ENCODE data around the gene USP21. TPM values are rescaled to one million over a fixed set of nuclear protein-coding genes. Genes with fewer than 3 reads are reported as not detected.

Gene USP21
- total and polyA plus RNA-seq, 9 of the 15 experiments (the other 6 are each of a cell fraction or from before 2014, with no cell fraction given): 4.9 to 52.4 (median 21.6) TPM

DNA sequence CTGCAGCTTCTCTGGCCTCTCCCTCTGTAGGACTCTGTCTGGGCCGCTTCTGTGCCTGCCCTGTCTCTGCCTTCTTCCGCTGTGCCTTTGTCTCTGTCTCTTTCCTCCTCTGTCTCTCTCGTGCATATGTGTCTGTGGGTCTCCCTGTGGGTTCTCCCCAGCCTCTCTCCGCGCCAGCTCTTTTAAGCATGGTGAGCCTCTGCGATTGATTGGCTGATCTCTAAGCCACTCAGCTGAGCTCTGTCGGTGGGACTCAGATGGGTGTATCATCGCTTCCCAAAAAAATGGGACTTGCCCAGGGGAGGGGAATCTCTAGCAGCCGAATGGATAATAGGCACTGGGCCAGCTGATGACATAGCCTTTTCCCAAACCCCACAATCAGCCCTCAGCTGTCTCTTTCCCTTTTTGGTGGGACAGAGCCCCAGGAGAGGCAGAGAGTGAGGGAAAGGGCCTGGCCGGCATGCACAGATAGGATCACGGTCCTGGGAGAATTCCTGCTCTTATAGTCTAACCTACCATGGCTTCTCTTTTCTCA, 39.7 kb downstream of the USP21 start, which contains the start of gene ADAMTS4 (continued):
- TF ChIP-seq, protein P1, sequence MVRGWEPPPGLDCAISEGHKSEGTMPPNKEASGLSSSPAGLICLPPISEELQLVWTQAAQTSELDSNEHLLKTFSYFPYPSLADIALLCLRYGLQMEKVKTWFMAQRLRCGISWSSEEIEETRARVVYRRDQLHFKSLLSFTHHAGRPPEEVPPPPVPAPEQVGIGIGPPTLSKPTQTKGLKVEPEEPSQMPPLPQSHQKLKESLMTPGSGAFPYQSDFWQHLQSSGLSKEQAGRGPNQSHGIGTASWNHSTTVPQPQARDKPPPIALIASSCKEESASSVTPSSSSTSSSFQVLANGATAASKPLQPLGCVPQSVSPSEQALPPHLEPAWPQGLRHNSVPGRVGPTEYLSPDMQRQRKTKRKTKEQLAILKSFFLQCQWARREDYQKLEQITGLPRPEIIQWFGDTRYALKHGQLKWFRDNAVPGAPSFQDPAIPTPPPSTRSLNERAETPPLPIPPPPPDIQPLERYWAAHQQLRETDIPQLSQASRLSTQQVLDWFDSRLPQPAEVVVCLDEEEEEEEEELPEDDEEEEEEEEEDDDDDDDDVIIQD (CRISPR knock-in tag; IDR thresholded peaks at IDR 0.05): no peak
- TF ChIP-seq UBTF (IDR thresholded peaks at IDR 0.05; ENCODE audit: borderline replicate concordance in 1 of 2, low read depth in 2 of 2, low read length in 2 of 2) (no peak), ELK1 (CRISPR knock-in tag; IDR thresholded peaks at IDR 0.05) (no peak), LEF1 (IDR thresholded peaks at IDR 0.05) (no peak), ZFP91 (CRISPR knock-in tag; IDR thresholded peaks at IDR 0.05) (no peak), CBX1 (IDR thresholded peaks at IDR 0.05; ENCODE audit: low read depth) (no peak), GATAD2A (IDR thresholded peaks at IDR 0.05) (no peak), TRIM28 (IDR thresholded peaks at IDR 0.05) (no peak), SIX5 (IDR thresholded peaks at IDR 0.05; ENCODE audit: borderline replicate concordance in 1 of 2, insufficient read depth in 1 of 2, low read depth in 1 of 2, low read length in 2 of 2) (no peak)
- TF ChIP-seq, protein P2, sequence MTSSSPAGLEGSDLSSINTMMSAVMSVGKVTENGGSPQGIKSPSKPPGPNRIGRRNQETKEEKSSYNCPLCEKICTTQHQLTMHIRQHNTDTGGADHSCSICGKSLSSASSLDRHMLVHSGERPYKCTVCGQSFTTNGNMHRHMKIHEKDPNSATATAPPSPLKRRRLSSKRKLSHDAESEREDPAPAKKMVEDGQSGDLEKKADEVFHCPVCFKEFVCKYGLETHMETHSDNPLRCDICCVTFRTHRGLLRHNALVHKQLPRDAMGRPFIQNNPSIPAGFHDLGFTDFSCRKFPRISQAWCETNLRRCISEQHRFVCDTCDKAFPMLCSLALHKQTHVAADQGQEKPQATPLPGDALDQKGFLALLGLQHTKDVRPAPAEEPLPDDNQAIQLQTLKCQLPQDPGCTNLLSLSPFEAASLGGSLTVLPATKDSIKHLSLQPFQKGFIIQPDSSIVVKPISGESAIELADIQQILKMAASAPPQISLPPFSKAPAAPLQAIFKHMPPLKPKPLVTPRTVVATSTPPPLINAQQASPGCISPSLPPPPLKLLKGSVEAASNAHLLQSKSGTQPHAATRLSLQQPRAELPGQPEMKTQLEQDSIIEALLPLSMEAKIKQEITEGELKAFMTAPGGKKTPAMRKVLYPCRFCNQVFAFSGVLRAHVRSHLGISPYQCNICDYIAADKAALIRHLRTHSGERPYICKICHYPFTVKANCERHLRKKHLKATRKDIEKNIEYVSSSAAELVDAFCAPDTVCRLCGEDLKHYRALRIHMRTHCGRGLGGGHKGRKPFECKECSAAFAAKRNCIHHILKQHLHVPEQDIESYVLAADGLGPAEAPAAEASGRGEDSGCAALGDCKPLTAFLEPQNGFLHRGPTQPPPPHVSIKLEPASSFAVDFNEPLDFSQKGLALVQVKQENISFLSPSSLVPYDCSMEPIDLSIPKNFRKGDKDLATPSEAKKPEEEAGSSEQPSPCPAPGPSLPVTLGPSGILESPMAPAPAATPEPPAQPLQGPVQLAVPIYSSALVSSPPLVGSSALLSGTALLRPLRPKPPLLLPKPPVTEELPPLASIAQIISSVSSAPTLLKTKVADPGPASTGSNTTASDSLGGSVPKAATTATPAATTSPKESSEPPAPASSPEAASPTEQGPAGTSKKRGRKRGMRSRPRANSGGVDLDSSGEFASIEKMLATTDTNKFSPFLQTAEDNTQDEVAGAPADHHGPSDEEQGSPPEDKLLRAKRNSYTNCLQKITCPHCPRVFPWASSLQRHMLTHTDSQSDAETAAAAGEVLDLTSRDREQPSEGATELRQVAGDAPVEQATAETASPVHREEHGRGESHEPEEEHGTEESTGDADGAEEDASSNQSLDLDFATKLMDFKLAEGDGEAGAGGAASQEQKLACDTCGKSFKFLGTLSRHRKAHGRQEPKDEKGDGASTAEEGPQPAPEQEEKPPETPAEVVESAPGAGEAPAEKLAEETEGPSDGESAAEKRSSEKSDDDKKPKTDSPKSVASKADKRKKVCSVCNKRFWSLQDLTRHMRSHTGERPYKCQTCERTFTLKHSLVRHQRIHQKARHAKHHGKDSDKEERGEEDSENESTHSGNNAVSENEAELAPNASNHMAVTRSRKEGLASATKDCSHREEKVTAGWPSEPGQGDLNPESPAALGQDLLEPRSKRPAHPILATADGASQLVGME (CRISPR knock-in tag; IDR thresholded peaks at IDR 0.05): no peak
